Measurements from ENCODE around the gene CTXN1.

Gene CTXN1

GRCh38 chr19:7911508-7912143, 14.3 kb downstream of the CTXN1 start:
- no peak for TF ChIP-seq CTCF (conservative IDR thresholded peaks at IDR 0.05; ENCODE audit: low read depth, low read length)
- no peak for DNase-seq (ENCODE audit: low read depth)
- no peak overlapping the region for H3K4me3 ChIP-seq (ENCODE audit: low read depth, low read length)

- DNase-seq (ENCODE audit: low read depth) = no peak
- no peak for TF ChIP-seq CTCF (conservative IDR thresholded peaks at IDR 0.05; ENCODE audit: low read depth, low read length)
- no peak overlapping the region for H3K4me3 ChIP-seq (ENCODE audit: low read depth, low read length)
Measured at GRCh38 chr19:7910321-7911161, 15.4 kb downstream of the CTXN1 start.

- TF ChIP-seq CTCF (conservative IDR thresholded peaks at IDR 0.05; ENCODE audit: low read depth, low read length) = no peak
- no peak overlapping the region for H3K4me3 ChIP-seq (ENCODE audit: low read depth, low read length)
- DNase-seq (ENCODE audit: low read depth) = no peak
Measured at GRCh38 chr19:7909471-7910067, 16.4 kb downstream of the CTXN1 start.

- no peak for DNase-seq (ENCODE audit: low read depth)
- no peak overlapping the region for H3K4me3 ChIP-seq (ENCODE audit: low read depth, low read length)
- peak; percentile 13 for TF ChIP-seq CTCF (conservative IDR thresholded peaks at IDR 0.05; ENCODE audit: low read depth, low read length)
Measured at GRCh38 chr19:7908742-7909461, 17.0 kb downstream of the CTXN1 start.

- no peak for TF ChIP-seq CTCF (conservative IDR thresholded peaks at IDR 0.05; ENCODE audit: low read depth, low read length)
- DNase-seq (ENCODE audit: low read depth) = no peak
- no peak overlapping the region for H3K4me3 ChIP-seq (ENCODE audit: low read depth, low read length)
Measured at GRCh38 chr19:7908078-7908699, 17.7 kb downstream of the CTXN1 start.

- H3K4me3 ChIP-seq (ENCODE audit: low read depth, low read length) = no peak overlapping the region
- DNase-seq (ENCODE audit: low read depth) = no peak
- no peak for TF ChIP-seq CTCF (conservative IDR thresholded peaks at IDR 0.05; ENCODE audit: low read depth, low read length)
Measured at GRCh38 chr19:7907544-7907943, 18.4 kb downstream of the CTXN1 start.
